ENCODE data around the gene MYO3B. TPM values are rescaled to one million over a fixed set of nuclear protein-coding genes. Genes with fewer than 3 reads are reported as not detected.

Gene MYO3B
- total and polyA plus RNA-seq, 12 donors, result 0.04 to 0.11 (median 0.06) TPM; not detected in 8

DNA sequence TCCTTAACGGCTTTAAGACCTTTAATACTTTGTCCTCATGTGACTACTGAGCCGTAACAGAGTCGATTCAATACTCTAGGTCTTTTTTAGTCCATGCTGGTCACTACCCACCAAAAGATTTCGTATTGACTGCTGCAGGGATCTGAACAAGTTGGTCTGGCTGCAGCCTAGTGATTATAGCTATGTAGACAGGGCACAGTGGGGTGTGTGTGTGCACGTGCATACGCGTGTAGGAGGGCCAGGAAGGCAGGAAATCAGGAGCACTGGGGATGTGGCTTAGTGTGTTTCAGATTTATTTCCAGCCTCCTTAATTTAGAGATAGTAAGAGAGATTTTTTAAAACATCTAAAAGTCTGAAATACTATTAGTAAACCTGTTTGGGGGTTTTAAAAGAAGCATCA lies 161.4 kb downstream of the MYO3B start:
- Histone ChIP-seq H3K27me3 (no peaks in the 10 kb centered on the region), H3K9me3 (replicated peaks in 1 of 3) (no peaks in the 10 kb centered on the region), H3K27ac (no peak overlapping the region), H3K36me3 (replicated peaks in 1 of 2) (no peaks in the 10 kb centered on the region), H3K4me3 (no peak overlapping the region), H3K4me1 (replicated peaks in 1 of 2) (no peaks in the 10 kb centered on the region)
- intact Hi-C loops (cut with DNase I), result no loop called here
- DNase-seq, result no peak
- 64 to 77% (median 72%) methylated on average over 7 of the region's 7 CpGs for WGBS, 4 donors
- TF ChIP-seq POLR2A (IDR thresholded peaks at IDR 0.05), result no peak
- TF ChIP-seq, protein P1, sequence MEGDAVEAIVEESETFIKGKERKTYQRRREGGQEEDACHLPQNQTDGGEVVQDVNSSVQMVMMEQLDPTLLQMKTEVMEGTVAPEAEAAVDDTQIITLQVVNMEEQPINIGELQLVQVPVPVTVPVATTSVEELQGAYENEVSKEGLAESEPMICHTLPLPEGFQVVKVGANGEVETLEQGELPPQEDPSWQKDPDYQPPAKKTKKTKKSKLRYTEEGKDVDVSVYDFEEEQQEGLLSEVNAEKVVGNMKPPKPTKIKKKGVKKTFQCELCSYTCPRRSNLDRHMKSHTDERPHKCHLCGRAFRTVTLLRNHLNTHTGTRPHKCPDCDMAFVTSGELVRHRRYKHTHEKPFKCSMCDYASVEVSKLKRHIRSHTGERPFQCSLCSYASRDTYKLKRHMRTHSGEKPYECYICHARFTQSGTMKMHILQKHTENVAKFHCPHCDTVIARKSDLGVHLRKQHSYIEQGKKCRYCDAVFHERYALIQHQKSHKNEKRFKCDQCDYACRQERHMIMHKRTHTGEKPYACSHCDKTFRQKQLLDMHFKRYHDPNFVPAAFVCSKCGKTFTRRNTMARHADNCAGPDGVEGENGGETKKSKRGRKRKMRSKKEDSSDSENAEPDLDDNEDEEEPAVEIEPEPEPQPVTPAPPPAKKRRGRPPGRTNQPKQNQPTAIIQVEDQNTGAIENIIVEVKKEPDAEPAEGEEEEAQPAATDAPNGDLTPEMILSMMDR (IDR thresholded peaks at IDR 0.05), result no peak

- Histone ChIP-seq H3K4me1 (replicated peaks in 1 of 2) (no peaks in the 10 kb centered on the region), H3K27ac (no peak overlapping the region), H3K4me3 (no peak overlapping the region), H3K36me3 (replicated peaks in 1 of 2) (no peaks in the 10 kb centered on the region), H3K9me3 (replicated peaks in 1 of 3) (no peaks in the 10 kb centered on the region), H3K27me3 (no peaks in the 10 kb centered on the region)
- TF ChIP-seq POLR2A (IDR thresholded peaks at IDR 0.05), result no peak
- TF ChIP-seq, protein P1 (IDR thresholded peaks at IDR 0.05), result no peak
- intact Hi-C loops (cut with DNase I), result no loop called here
- WGBS, 4 donors, result 49 to 64% (median 58%) methylated on average over 5 of the region's 5 CpGs
- DNase-seq, result no peak
Measured at GRCh38 chr2:170339750-170340692, 162.1 kb downstream of the MYO3B start.

- DNase-seq, result no peak
- H3K36me3 ChIP-seq (replicated peaks in 1 of 2), result no peaks in the 10 kb centered on the region
- TF ChIP-seq, protein P1 (IDR thresholded peaks at IDR 0.05), result no peak
- TF ChIP-seq POLR2A (IDR thresholded peaks at IDR 0.05), result no peak
- intact Hi-C loops (cut with DNase I), result no loop called here
- no peaks in the 10 kb centered on the region for H3K9me3 ChIP-seq (replicated peaks in 1 of 3)
- H3K4me1 ChIP-seq (replicated peaks in 1 of 2), result no peaks in the 10 kb centered on the region
- no peaks in the 10 kb centered on the region for H3K27me3 ChIP-seq
- no peak overlapping the region for H3K27ac ChIP-seq
- no peak overlapping the region for H3K4me3 ChIP-seq
- 75 to 100% (median 89%) methylated on average over 1 of the region's 1 CpG for WGBS, 4 donors
Measured at GRCh38 chr2:170340693-170341068, 162.7 kb downstream of the MYO3B start.

DNA sequence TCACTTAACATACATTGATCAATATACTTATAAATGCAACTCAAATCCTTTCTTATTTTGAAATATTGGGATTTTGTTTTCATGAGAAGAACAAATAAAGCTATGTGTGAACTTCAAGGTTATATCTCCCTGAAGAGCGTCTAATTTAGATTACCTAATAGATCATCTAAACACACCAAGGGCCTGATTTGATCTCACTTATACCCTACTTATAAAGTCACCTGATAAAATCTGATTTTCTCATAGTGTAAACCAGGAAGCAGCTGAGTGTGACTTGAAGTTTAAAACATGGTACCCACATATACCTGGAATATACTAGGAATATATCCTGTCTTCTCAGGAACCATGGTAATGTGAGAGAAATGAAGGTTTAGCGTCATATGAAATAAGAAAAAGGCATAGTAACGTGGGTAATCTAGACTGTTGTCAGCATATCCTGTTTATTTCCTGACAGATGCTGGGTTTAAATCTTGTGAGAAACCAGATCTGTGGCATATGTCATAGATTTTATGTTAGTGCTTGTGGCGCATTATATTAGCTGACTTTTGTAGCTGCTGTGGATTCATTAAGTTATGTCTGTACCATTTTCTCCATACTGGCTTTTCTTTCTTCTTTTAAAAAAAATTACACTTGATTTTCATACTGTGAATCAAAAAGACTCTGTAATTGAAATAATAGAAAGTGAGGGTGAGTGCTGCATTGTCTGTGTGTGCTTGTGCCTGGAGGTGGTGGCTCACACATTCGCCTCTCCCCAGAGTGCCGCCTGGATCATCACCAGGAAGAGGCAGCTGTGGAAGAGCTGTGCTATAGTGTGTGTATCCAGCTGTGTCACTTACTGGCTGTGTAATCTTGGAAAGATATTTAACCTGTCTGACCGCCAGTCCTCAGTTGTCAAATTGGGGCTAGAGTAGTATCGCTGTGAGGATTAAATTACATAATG lies 164.0 kb downstream of the MYO3B start:
- H3K9me3 ChIP-seq (replicated peaks in 1 of 3), result no peaks in the 10 kb centered on the region
- no peak overlapping the region for H3K4me3 ChIP-seq
- H3K36me3 ChIP-seq (replicated peaks in 1 of 2), result no peaks in the 10 kb centered on the region
- WGBS, 4 donors, result 70 to 86% (median 72%) methylated on average over 8 of the region's 8 CpGs
- H3K4me1 ChIP-seq (replicated peaks in 1 of 2), result no peaks in the 10 kb centered on the region
- H3K27me3 ChIP-seq, result no peaks in the 10 kb centered on the region
- TF ChIP-seq, protein P1 (IDR thresholded peaks at IDR 0.05), result no peak
- no peak for TF ChIP-seq POLR2A (IDR thresholded peaks at IDR 0.05)
- H3K27ac ChIP-seq, result no peak overlapping the region
- DNase-seq, result no peak
- intact Hi-C loops (cut with DNase I), result no loop called here
